CD4-positive, alpha-beta T cell treated with Interleukin-6 for 4 hours (primary cell): ENCODE results near the gene GLT8D2.

Experiments used
- DNase-seq: peaks from one replicate; pipeline ENCODE4 v3.0.0-alpha.2; 2020; ENCODE audit warnings: mixed read lengths

The GLT8D2 gene

GRCh38 chr12:103997286-103997900 is 52.6 kb downstream of the GLT8D2 start:
- DNase-seq, result no peak

DNA sequence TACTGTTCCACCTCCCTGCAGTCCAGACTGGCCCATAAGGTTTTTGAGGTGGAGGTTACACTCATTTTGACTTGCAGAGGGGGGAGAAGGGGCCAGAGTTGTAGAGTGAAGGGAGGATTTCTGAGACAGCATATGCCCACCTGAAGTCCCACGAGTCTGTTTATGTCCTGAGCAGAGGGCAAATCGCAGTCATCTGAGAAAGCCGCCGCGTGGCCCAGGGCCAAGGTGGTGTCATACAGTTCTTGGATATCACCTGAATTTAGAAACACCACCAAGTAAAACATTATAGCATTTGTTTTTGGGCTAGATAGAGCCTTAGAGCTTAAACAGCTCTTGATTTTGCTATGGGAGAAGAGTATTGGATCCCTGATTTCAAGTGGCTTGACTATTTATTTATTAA is 53.4 kb downstream of the GLT8D2 start:
- DNase-seq, result no peak

- no peak for DNase-seq
Observed at GRCh38 chr12:103994235-103994634, 55.8 kb downstream of the GLT8D2 start.

DNA sequence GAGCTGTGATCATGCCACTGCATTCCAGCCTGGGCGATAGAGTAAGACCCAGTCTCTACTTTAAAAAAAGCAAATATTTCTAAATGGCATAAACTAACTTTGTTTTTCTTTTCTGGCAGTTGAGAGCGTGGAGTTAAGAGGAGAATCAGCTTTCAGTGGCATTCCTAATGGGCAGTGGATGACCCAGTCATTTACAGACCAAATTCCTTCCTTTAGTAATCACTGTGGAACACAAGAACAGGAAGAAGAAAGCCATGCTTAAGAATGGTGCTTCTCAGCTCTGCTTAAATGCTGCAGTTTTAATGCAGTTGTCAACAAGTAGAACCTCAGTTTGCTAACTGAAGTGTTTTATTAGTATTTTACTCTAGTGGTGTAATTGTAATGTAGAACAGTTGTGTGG is 63.2 kb downstream of the GLT8D2 start:
- no peak for DNase-seq

- no peak for DNase-seq
Observed at GRCh38 chr12:103978384-103978982, 71.5 kb downstream of the GLT8D2 start.

- no peak for DNase-seq
Observed at GRCh38 chr12:103975368-103975767, 74.6 kb downstream of the GLT8D2 start.

- DNase-seq, result no peak
Observed at GRCh38 chr12:103973909-103974308, 76.1 kb downstream of the GLT8D2 start.

- DNase-seq, result no peak
Observed at GRCh38 chr12:103969391-103969790, 80.6 kb downstream of the GLT8D2 start.

- no peak for DNase-seq
Observed at GRCh38 chr12:103966736-103967135, 83.3 kb downstream of the GLT8D2 start.

DNA sequence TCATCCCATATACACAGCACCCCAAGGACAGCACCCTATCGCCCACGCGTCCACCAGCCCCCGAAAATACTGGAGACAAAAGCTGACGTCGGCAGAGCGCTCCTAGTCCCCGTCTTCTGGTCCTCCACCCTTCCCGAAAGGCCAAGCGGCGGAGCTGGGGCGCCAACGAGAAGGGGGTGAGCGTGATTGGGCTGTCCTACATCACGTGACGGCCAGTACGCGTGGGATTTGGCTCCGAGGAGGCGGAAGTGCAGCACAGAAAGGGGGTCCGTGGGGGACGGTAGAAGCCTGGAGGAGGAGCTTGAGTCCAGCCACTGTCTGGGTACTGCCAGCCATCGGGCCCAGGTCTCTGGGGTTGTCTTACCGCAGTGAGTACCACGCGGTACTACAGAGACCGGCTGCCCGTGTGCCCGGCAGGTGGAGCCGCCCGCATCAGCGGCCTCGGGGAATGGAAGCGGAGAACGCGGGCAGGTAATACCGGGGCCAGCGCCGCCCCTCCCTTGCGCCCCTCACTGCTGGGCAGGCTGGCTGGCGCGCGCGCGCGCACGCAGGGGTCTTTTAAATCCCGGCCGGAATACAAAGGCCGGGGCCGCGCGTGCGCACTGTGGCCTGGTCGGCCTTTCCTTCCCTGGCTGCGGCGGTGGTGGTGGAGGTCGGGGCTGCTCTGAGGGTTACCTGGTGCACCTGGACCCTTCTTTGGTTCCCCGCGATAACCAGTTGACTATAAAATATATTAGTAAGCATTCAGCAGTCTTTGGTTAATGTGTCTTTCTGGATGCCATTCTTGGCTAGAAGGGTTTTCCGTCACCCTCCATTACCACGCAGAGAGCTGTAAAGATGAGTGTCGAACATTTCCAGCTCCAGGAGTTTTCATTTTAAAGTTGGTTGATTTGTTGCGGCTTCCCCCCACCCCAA is 84.1 kb downstream of the GLT8D2 start, which contains the start of gene TDG:
TSS of gene TDG (plus strand) at position 283 of the 915 bp plus-strand sequence. CDS start at position 449, 166 bp downstream.
- DNase-seq, result peak; percentile 96

- no peak for DNase-seq
Observed at GRCh38 chr12:103965255-103965589, 84.8 kb downstream of the GLT8D2 start.

DNA sequence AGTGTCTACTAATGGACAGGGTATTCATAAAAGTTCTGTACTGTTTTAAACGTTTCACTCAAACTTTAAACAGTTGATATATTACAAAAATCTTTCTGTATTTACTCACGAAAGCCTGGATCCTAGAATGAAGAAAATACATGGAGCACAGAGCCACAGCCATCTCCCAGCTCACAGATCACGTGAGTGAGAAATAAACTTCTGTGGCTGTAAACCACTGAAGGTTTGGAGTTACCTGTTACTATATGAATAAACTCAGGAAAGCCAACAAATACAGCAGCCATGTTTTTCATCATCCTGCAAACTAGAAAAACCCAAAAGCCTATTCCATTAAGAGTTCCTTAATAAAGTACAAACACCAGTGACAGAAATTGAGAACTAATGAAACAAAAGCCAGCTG is 85.2 kb downstream of the GLT8D2 start:
- DNase-seq, result no peak

DNA sequence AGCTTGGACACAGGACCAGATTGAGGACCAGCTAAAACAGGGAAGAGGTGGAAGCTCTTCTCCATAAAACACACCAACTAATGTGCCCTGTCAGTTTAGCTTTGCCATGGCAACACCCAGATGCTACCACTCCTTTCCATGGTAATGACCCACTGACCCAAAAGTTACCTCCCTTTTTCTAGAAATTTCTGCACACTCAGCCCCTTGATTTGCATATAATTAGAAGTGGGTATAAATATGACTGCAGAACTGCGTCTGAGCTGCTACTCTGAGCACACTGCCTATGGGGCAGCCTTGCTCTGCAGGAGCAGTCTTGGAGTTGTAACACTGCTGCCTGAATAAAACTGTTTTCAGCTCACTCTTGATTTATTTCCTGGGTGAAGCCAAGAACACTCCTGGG is 87.5 kb downstream of the GLT8D2 start:
- DNase-seq, result no peak

GRCh38 chr12:103960616-103961227 is 89.3 kb downstream of the GLT8D2 start:
- DNase-seq, result no peak

GRCh38 chr12:103958621-103959020 is 91.4 kb downstream of the GLT8D2 start:
- DNase-seq, result no peak

GRCh38 chr12:103957865-103958388 is 92.1 kb downstream of the GLT8D2 start:
- no peak for DNase-seq

- DNase-seq, result peak; percentile 17
Observed at GRCh38 chr12:103956509-103957027, 93.4 kb downstream of the GLT8D2 start.

- no peak for DNase-seq
Observed at GRCh38 chr12:103955811-103956508, 94.0 kb downstream of the GLT8D2 start.

DNA sequence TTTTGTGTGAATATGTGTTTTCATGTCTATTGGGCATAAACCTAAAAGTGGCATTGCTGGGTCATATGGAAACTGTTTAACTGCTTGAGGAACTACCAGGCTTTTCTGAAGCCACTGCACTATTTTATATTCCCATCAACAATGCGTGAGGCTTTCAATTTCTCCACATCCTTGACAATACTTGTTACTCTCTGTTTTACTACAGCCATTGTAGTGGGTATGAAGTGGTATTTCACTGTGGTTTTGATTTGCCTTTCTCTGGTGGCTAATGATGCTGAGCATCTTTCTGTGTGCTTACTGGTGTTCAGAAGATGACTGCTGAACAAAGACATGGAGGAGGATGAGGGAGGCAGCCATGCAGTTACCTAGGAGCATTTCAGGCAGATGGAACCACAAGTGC is 97.5 kb downstream of the GLT8D2 start:
- no peak for DNase-seq

GRCh38 chr12:103948746-103949406 is 101.1 kb downstream of the GLT8D2 start:
- no peak for DNase-seq

GRCh38 chr12:103947871-103948555 is 102.0 kb downstream of the GLT8D2 start:
- no peak for DNase-seq
